Vein endothelial cell (primary cell): ENCODE data around the gene SLC35B2. TPM values are rescaled to one million over a fixed set of nuclear protein-coding genes. Genes with fewer than 3 reads are reported as not detected.

Experiments
- small RNA-seq: library from RNA; depleted of rRNA; stranded (forward); fragments of <200 nt; gene quantifications from one replicate; pipeline ENCODE3, GENCODE V24; 2012
- total RNA-seq: library from RNA; depleted of rRNA; stranded (reverse); fragments of >200 nt; gene quantifications from 2 replicates; pipeline ENCODE4 v1.2.3, GENCODE V29; 2012

SLC35B2 gene
- 58.1 and 76.8 TPM in 2 replicates for total RNA-seq

GRCh38 chr6:44257025-44257752, at the start of gene SLC35B2:
SLC35B2 (minus strand) TSS chr6:44257528; CDS start chr6:44257410, 118 bp downstream.

GRCh38 chr6:44269921-44270525, 12.7 kb upstream of the SLC35B2 start, which contains the start of gene TMEM151B:
TMEM151B (plus strand) TSS chr6:44270450; CDS start chr6:44270743, 293 bp downstream.

DNA sequence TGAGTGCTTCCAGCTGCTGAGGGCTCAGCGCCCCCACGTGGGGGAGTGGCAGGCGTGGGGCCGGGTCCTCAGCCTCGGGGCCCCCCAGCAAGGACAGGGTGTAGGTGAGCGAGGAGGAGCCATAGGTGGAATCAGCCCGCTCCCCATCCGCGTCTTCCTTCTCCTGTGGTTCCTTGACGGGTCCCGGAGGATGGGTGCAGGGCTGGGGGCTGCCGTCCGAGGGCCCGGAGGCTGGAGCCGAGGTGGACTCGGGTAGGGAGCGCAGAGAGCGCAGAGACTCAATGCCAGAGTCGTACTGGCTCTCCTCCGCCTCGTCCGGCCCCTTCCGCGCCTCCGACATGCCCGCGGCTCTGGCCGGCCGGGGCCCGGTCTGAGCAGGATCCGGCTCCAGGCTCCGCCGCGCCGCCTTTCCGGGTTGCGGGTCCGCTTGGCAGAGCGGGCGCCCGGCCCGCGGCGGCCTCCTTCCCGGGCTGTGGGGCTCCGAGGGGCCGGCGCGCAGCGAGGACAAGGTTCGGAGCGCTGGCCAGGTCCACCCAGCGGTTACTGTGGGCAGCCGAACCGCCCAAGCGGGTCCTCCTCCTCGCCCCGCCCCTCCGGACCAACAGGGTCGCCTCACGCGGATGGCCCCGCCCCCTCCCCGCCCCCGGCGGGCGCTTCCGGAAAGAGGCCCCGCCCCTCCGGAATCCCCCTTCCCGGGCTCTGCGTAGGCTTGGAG, 7.8 kb upstream of the SLC35B2 start, which contains the start of gene NFKBIE:
NFKBIE (minus strand) TSS at position 545 of the 715 bp plus-strand sequence; CDS start at position 340, 205 bp downstream.

DNA sequence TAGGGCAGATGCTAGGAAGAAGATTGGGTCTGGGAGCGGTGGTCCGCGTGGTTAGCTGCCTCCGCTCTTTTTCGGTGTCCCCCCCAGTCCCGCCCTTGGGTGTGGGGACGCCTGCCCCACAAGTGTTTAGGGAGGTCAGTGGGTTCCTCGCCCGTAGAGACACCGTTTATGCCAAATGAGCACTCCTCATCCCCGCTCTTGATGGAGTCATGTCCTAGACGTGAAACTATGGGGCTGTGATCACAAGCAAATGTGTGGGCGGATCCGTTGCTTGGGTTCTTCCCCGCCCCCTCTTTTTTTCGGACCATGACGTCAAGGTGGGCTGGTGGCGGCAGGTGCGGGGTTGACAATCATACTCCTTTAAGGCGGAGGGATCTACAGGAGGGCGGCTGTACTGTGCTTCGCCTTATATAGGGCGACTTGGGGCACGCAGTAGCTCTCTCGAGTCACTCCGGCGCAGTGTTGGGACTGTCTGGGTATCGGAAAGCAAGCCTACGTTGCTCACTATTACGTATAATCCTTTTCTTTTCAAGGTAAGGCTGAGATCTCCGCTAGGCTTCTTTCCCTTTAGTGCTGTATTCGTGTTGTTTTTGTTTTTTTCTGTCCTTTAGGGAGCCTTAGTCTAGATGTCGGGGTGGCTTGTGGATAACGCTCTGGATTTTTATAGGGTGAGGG, 10.5 kb downstream of the SLC35B2 start, which contains the start of gene HSP90AB1:
HSP90AB1 (plus strand) TSS at position 439 of the 675 bp plus-strand sequence. CDS start 1,529 bp downstream, outside the sequence.

DNA sequence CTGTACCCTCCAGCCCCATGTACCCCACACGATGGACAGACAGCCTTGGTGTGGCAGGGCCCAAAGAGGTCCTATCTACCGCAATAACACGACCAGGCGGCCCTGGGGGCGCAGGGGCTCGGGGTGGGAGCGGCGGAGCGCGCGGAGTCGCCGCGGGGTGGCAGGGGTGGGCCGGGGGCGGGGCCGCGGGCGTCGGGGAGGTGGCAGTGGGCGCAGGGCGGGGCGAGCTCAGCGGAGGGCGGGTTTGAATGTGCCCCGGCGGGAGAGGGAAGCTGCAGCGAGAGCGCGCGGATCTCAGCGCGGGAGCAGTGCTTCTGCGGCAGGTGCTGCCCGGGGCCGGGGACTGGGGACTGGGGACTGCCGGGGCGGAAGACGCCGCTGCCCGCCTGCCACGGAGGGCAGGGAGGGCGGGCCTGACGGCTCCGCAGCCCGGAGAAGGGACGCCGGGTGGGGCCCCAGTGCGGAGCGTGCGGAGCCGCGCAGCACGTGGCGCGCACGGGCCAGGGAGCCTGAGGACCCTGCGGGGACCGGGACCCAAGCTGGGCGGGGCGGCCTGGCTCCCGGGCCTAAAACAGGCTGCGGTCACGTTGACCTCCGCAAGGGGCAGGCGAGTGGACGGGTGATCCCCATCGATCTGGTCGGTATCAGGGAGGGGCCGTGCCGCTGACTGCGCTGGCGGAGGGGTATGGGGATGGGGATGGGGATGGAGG, 33.9 kb downstream of the SLC35B2 start, which contains the start of gene SLC29A1:
SLC29A1 (plus strand) TSS at position 277 of the 710 bp plus-strand sequence. CDS start 3,719 bp downstream, outside the sequence.

GRCh38 chr6:44216677-44217331, 40.5 kb downstream of the SLC35B2 start, which contains the start of gene MYMX:
MYMX (plus strand) TSS chr6:44216926; CDS start chr6:44217472, 546 bp downstream.

Small RNAs within 50 kb of the gene (small RNA-seq; reads per million reads assigned to genes)
- not detected for gene RN7SL811P

Other genes starting within 250 kb of the SLC35B2 start
- 46.9 and 55.2 TPM in 2 replicates for gene MRPL14, start 130.1 kb downstream of the SLC35B2 start, total RNA-seq
- 34.3 and 38.6 TPM in 2 replicates for gene TMEM63B, start 130.0 kb downstream of the SLC35B2 start, total RNA-seq
- gene CAPN11, start 98.7 kb downstream of the SLC35B2 start, total RNA-seq, result 0.65 and 1.1 TPM in 2 replicates
- 0.96 and 0.98 TPM in 2 replicates for gene MYMX, start 40.6 kb downstream of the SLC35B2 start, total RNA-seq
- 131 and 150 TPM in 2 replicates for gene SLC29A1, start 33.9 kb downstream of the SLC35B2 start, total RNA-seq
- gene HSP90AB1, start 10.4 kb downstream of the SLC35B2 start, total RNA-seq, result 1,245 and 1,641 TPM in 2 replicates
- gene NFKBIE, start 8.0 kb upstream of the SLC35B2 start, total RNA-seq, result 25.5 and 30.8 TPM in 2 replicates
- 0.38 and 0.65 TPM in 2 replicates for gene TMEM151B, start 12.9 kb upstream of the SLC35B2 start, total RNA-seq
- 11.0 and 14.4 TPM in 2 replicates for gene AARS2, start 55.8 kb upstream of the SLC35B2 start, total RNA-seq
- gene SPATS1, start 85.1 kb upstream of the SLC35B2 start, total RNA-seq, result not detected in 2 replicates
- 22.2 and 26.5 TPM in 2 replicates for gene CDC5L, start 130.2 kb upstream of the SLC35B2 start, total RNA-seq